GM23338 (cell line): ENCODE measurements around the gene ADRA2A. TPM values are rescaled to one million over a fixed set of nuclear protein-coding genes. Genes with fewer than 3 reads are reported as not detected.

Source experiments
- ATAC-seq: fragments of 200-7000 bp; cut with Tn5 transposase; 3 replicates; pipeline ENCODE4 v1.9.1; 2020
- DNase-seq: peaks from one replicate; pipeline ENCODE4 v3.0.0-alpha.2; 2015; ENCODE audit warnings: low spot score
- H2AFZ ChIP-seq: fragments of 200-600 bp; sonication (generic); 2 replicates; pipeline ENCODE4 v1.8.0; 2016; ENCODE audit warnings: antibody characterized with exemption, mild to moderate bottlenecking, moderate library complexity
- H3F3A ChIP-seq: fragments of 200-600 bp; sonication (generic); replicated peaks from 2 replicates; pipeline ENCODE4 v1.8.0; 2017; ENCODE audit warnings: antibody characterized with exemption, mixed run types, low read depth
- H3K27ac ChIP-seq: fragments of 200-600 bp; sonication (generic); 2 replicates; pipeline ENCODE4 v1.6.1; 2016; ENCODE audit warnings: low read depth
- H3K27me3 ChIP-seq: fragments of 200-600 bp; sonication (generic); 2 replicates; pipeline ENCODE4 v1.8.0; 2016; ENCODE audit warnings: mild to moderate bottlenecking, mixed run types, moderate library complexity; ENCODE audit not compliant: insufficient read depth
- H3K36me3 ChIP-seq: fragments of 200-600 bp; sonication (generic); 2 replicates; pipeline ENCODE4 v1.8.0; 2016; ENCODE audit warnings: mild to moderate bottlenecking; ENCODE audit not compliant: insufficient read depth
- H3K4me1 ChIP-seq: fragments of 200-600 bp; sonication (generic); 2 replicates; pipeline ENCODE4 v1.8.0; 2016; ENCODE audit warnings: mild to moderate bottlenecking, moderate library complexity; ENCODE audit not compliant: insufficient read depth
- H3K4me2 ChIP-seq: fragments of 200-600 bp; sonication (generic); 2 replicates; pipeline ENCODE4 v1.7.1; 2017; ENCODE audit warnings: mixed run types
- H3K4me3 ChIP-seq: fragments of 200-600 bp; sonication (generic); 2 replicates; pipeline ENCODE4 v1.6.1; 2016; ENCODE audit warnings: mixed run types
- H3K79me2 ChIP-seq: fragments of 200-600 bp; sonication (generic); replicated peaks from 2 replicates; pipeline ENCODE4 v1.8.0; 2017; ENCODE audit warnings: mild to moderate bottlenecking; ENCODE audit not compliant: insufficient read depth
- H3K9me2 ChIP-seq: fragments of 200-600 bp; sonication (generic); 2 replicates; pipeline ENCODE4 v1.8.0; 2017; ENCODE audit not compliant: insufficient read depth
- H4K20me1 ChIP-seq: fragments of 200-600 bp; sonication (generic); replicated peaks from 2 replicates; pipeline ENCODE4 v1.8.0; 2017; ENCODE audit warnings: mild to moderate bottlenecking; ENCODE audit not compliant: insufficient read depth
- H3K27ac Mint-ChIP-seq: 2 replicates; pipeline ENCODE4 v1.8.0; 2020; ENCODE audit warnings: inconsistent platforms, mild to moderate bottlenecking, moderate library complexity, mixed read lengths
- H3K27me3 Mint-ChIP-seq: 3 replicates; pipeline ENCODE4 v1.8.0; 2022; ENCODE audit warnings: low read depth, mild to moderate bottlenecking, moderate library complexity, mixed read lengths, inconsistent platforms; ENCODE audit not compliant: insufficient read depth, poor library complexity
- H3K36me3 Mint-ChIP-seq: 3 replicates; pipeline ENCODE4 v1.8.0; 2021; ENCODE audit warnings: low read depth, mild to moderate bottlenecking, inconsistent platforms, moderate library complexity, mixed read lengths
- H3K4me1 Mint-ChIP-seq: 3 replicates; pipeline ENCODE4 v1.8.0; 2020; ENCODE audit warnings: mild to moderate bottlenecking, inconsistent platforms, mixed read lengths
- H3K4me3 Mint-ChIP-seq: 3 replicates; pipeline ENCODE4 v1.8.0; 2021; ENCODE audit warnings: moderate library complexity, mild to moderate bottlenecking, inconsistent platforms, mixed read lengths
- H3K9me3 Mint-ChIP-seq: 3 replicates; pipeline ENCODE4 v1.8.0; 2020; ENCODE audit warnings: moderate library complexity, mild to moderate bottlenecking, inconsistent platforms, mixed read lengths
- CREB1 ChIP-seq: fragments of 250-450 bp; sonication (Bioruptor Pico); IDR thresholded peaks from 2 replicates; pipeline ENCODE4 v1.5.0; 2020; ENCODE audit warnings: low read depth, mild to moderate bottlenecking, moderate library complexity
- CTCF ChIP-seq, 2 experiments: fragments of 200-600 bp in 1 of 2; sonication (generic) in 1 of 2; conservative IDR thresholded peaks; 2 replicates each; pipeline versions ENCODE4 v1.5.1 to v1.6.1; 2016 to 2017; ENCODE audit warnings: antibody characterized with exemption in 2 of 2, low read depth in 2 of 2, mild to moderate bottlenecking in 2 of 2, moderate library complexity in 1 of 2
- EZH2 ChIP-seq: fragments of 200-600 bp; sonication (generic); IDR thresholded peaks from one replicate; pipeline ENCODE4 v1.8.0; 2017; ENCODE audit warnings: antibody characterized with exemption, mild to moderate bottlenecking, low read depth; ENCODE audit not compliant: unreplicated experiment
- EZH2phosphoT487 ChIP-seq: fragments of 200-600 bp; sonication (generic); IDR thresholded peaks from one replicate; pipeline ENCODE4 v1.8.1; 2018; ENCODE audit warnings: antibody characterized with exemption; ENCODE audit not compliant: unreplicated experiment
- JUNB ChIP-seq: IDR thresholded peaks from one replicate; pipeline ENCODE4 v1.6.1; 2016; ENCODE audit warnings: antibody characterized with exemption; ENCODE audit not compliant: unreplicated experiment
- POLR2AphosphoS5 ChIP-seq: IDR thresholded peaks from 2 replicates; pipeline ENCODE4 v1.6.1; 2016; ENCODE audit warnings: antibody characterized with exemption, low read depth
- STAT1 ChIP-seq: IDR thresholded peaks from one replicate; pipeline ENCODE4 v1.6.1; 2016; ENCODE audit warnings: antibody characterized with exemption; ENCODE audit not compliant: unreplicated experiment
- ZNF114 ChIP-seq: fragments of 250-450 bp; sonication (Bioruptor Pico); IDR thresholded peaks from 2 replicates; pipeline ENCODE4 v1.5.0; 2020; ENCODE audit warnings: mild to moderate bottlenecking, moderate library complexity
- ZNF331 ChIP-seq: fragments of 250-450 bp; sonication (Bioruptor Pico); IDR thresholded peaks from 2 replicates; pipeline ENCODE4 v1.5.0; 2020; ENCODE audit warnings: low read depth, mild to moderate bottlenecking, moderate library complexity
- ZNF462 ChIP-seq: fragments of 250-450 bp; sonication (Bioruptor Pico); IDR thresholded peaks from 2 replicates; pipeline ENCODE4 v1.5.0; 2020; ENCODE audit warnings: mild to moderate bottlenecking, moderate library complexity
- polyA plus RNA-seq: library from polyadenylated mRNA; unstranded; fragments of >200 nt; fragmentation: Nextera tagmentation; extraction: Ambion mirVana; gene quantifications from 2 replicates; pipeline ENCODE4 v1.2.1, GENCODE V29; 2016
- total RNA-seq: library from RNA; depleted of rRNA; stranded (reverse); fragments of >200 nt; shearing (Covaris generic); gene quantifications from 2 replicates; pipeline ENCODE4 v1.2.3, GENCODE V29; 2014

Gene ADRA2A
- total and polyA plus RNA-seq, 2 experiments from 2014 or later = 0.60 to 2.5 TPM

GRCh38 chr10:111118758-111119157 lies 41.9 kb downstream of the ADRA2A start:
- no peak overlapping the region for H3K4me3 Mint-ChIP-seq
- DNase-seq = no peak
- H4K20me1 ChIP-seq = no peaks in the 10 kb centered on the region

GRCh38 chr10:111119637-111120036 lies 42.8 kb downstream of the ADRA2A start:
- no peak overlapping the region for H3K27ac Mint-ChIP-seq
- H3K36me3 Mint-ChIP-seq = no peaks in the 10 kb centered on the region
- no peaks in the 10 kb centered on the region for H3K4me1 ChIP-seq
- no peak overlapping the region for H3K4me3 Mint-ChIP-seq
- no peaks in the 10 kb centered on the region for H3K79me2 ChIP-seq
- DNase-seq (no peak), ATAC-seq (no peak)
- no peaks in the 10 kb centered on the region for H3F3A ChIP-seq
- no peaks in the 10 kb centered on the region for H3K27me3 Mint-ChIP-seq
- no peak overlapping the region for H3K4me3 ChIP-seq
- H3K9me3 Mint-ChIP-seq = no peaks in the 10 kb centered on the region; the same call in 1 of the 3 replicates
- H3K27me3 ChIP-seq = no peaks in the 10 kb centered on the region
- no peaks in the 10 kb centered on the region for H3K4me1 Mint-ChIP-seq
- no peaks in the 10 kb centered on the region for H4K20me1 ChIP-seq
- no peak overlapping the region for H3K27ac ChIP-seq
- no peak overlapping the region for H2AFZ ChIP-seq
- no peak for TF ChIP-seq ZNF114 (CRISPR knock-in tag)
- no peak for TF ChIP-seq JUNB
- TF ChIP-seq ZNF331 = no peak
- no peak for TF ChIP-seq STAT1
- H3K9me2 ChIP-seq = peaks cover 8% of the 10 kb centered on the region; the same call in 1 of the 2 replicates
- no peaks in the 10 kb centered on the region for H3K36me3 ChIP-seq
- no peak overlapping the region for H3K4me2 ChIP-seq

More at GRCh38 chr10:111118758-111119157, 41.9 kb downstream of the ADRA2A start:
- H3K27me3 Mint-ChIP-seq = no peaks in the 10 kb centered on the region
- no peaks in the 10 kb centered on the region for H3K36me3 Mint-ChIP-seq
- Histone ChIP-seq H3K9me2 (peaks cover 8% of the 10 kb centered on the region; the same call in 1 of the 2 replicates), H3K27ac (no peak overlapping the region), H3K79me2 (no peaks in the 10 kb centered on the region), H3K4me2 (no peak overlapping the region), H3K27me3 (no peaks in the 10 kb centered on the region), H3K36me3 (no peaks in the 10 kb centered on the region), H3K4me3 (no peak overlapping the region), H2AFZ (no peak overlapping the region), H3F3A (no peaks in the 10 kb centered on the region), H3K4me1 (no peaks in the 10 kb centered on the region)
- H3K9me3 Mint-ChIP-seq = no peaks in the 10 kb centered on the region; the same call in 2 of the 3 replicates
- TF ChIP-seq POLR2AphosphoS5 = no peak
- TF ChIP-seq EZH2 = no peak
- TF ChIP-seq ZNF114 (CRISPR knock-in tag) = no peak
- no peak for TF ChIP-seq CTCF (conservative IDR thresholded peaks at IDR 0.05; ENCODE audit: low read depth in 2 of 2)
- ATAC-seq = no peak
- no peaks in the 10 kb centered on the region for H3K4me1 Mint-ChIP-seq
- H3K27ac Mint-ChIP-seq = no peak overlapping the region

- Histone ChIP-seq H3K36me3 (no peaks in the 10 kb centered on the region), H3K9me2 (peaks cover 12% of the 10 kb centered on the region), H3K27me3 (no peaks in the 10 kb centered on the region), H3K79me2 (no peaks in the 10 kb centered on the region), H3F3A (no peaks in the 10 kb centered on the region), H3K4me2 (no peak overlapping the region), H3K4me3 (no peak overlapping the region), H2AFZ (no peak overlapping the region), H3K4me1 (no peaks in the 10 kb centered on the region), H3K27ac (no peak overlapping the region), H4K20me1 (no peaks in the 10 kb centered on the region)
- Mint-ChIP-seq H3K27me3 (peaks cover 1% of the 10 kb centered on the region), H3K36me3 (no peaks in the 10 kb centered on the region), H3K27ac (no peak overlapping the region), H3K4me1 (no peaks in the 10 kb centered on the region), H3K9me3 (no peaks in the 10 kb centered on the region; the same call in 1 of the 3 replicates), H3K4me3 (no peak overlapping the region)
- DNase-seq (no peak), ATAC-seq (no peak)
- TF ChIP-seq ZNF331 (no peak), CREB1 (no peak), EZH2phosphoT487 (no peak), POLR2AphosphoS5 (no peak), ZNF462 (CRISPR knock-in tag) (no peak)
Observed at GRCh38 chr10:111122127-111122526, 45.3 kb downstream of the ADRA2A start.
